CD14-positive monocyte (primary cell): ENCODE results near the gene TEDC1. TPM values are rescaled to one million over a fixed set of nuclear protein-coding genes. Genes with fewer than 3 reads are reported as not detected.

Experiments used
- DNase-seq, 3 donors: peaks; one replicate each; pipeline ENCODE4 v3.0.0-alpha.2; 2011 to 2022
- H2AFZ ChIP-seq: 2 replicates; pipeline ENCODE4 v1.6.0; 2012; ENCODE audit warnings: mild to moderate bottlenecking, low read depth, low read length, inconsistent platforms; ENCODE audit not compliant: insufficient read depth, poor library complexity, severe bottlenecking
- H3K27ac ChIP-seq, 2 donors: 1 replicate in 1 of 2; 2 replicates in 1 of 2; pipeline ENCODE4 v1.5.1; 2012 to 2013; ENCODE audit warnings: low read length in 2 of 2, control low read depth in 1 of 2, inconsistent platforms in 1 of 2, low read depth in 1 of 2, mild to moderate bottlenecking in 1 of 2
- H3K27me3 ChIP-seq, 2 donors: one replicate each; pipeline versions ENCODE4 v1.6.0 to v1.6.1; 2011 to 2013; ENCODE audit warnings: low read length in 2 of 2; ENCODE audit not compliant: control insufficient read depth in 2 of 2, insufficient read depth in 2 of 2
- H3K36me3 ChIP-seq, 2 donors: replicated peaks in 1 of 2; 1 replicate in 1 of 2; 2 replicates in 1 of 2; pipeline versions ENCODE4 v1.5.1 to v1.6.1; 2012 to 2013; ENCODE audit warnings: low read length in 2 of 2, control low read depth in 1 of 2, inconsistent platforms in 1 of 2, mild to moderate bottlenecking in 1 of 2; ENCODE audit not compliant: insufficient read depth in 2 of 2, control insufficient read depth in 1 of 2
- H3K4me1 ChIP-seq, 2 donors: 1 replicate in 1 of 2; 2 replicates in 1 of 2; pipeline versions ENCODE4 v1.5.1 to v1.6.1; 2012 to 2013; ENCODE audit warnings: low read length in 2 of 2, control low read depth in 1 of 2, inconsistent platforms in 1 of 2, mild to moderate bottlenecking in 1 of 2, moderate library complexity in 1 of 2; ENCODE audit not compliant: insufficient read depth in 2 of 2, control insufficient read depth in 1 of 2
- H3K4me2 ChIP-seq: replicated peaks from 2 replicates; pipeline ENCODE3; 2012; ENCODE audit warnings: low read length, moderate library complexity, mild to moderate bottlenecking; ENCODE audit not compliant: poor library complexity, severe bottlenecking; ENCODE audit errors: extremely low read depth
- H3K4me3 ChIP-seq, 3 experiments: fragments of 200-600 bp in 1 of 3; sonication (generic) in 1 of 3; replicated peaks in 1 of 3; 1 replicate in 2 of 3; 2 replicates in 1 of 3; pipeline ENCODE4 v1.5.1; 2011 to 2013; ENCODE audit warnings: low read length in 3 of 3, mild to moderate bottlenecking in 3 of 3, control low read depth in 2 of 3, low read depth in 2 of 3, inconsistent platforms in 1 of 3, moderate library complexity in 1 of 3
- H3K79me2 ChIP-seq: 2 replicates; pipeline ENCODE4 v1.6.0; 2012; ENCODE audit warnings: mild to moderate bottlenecking, control low read depth, inconsistent platforms, low read length, moderate library complexity; ENCODE audit not compliant: insufficient read depth
- H3K9ac ChIP-seq: 2 replicates; pipeline ENCODE4 v1.6.0; 2017; ENCODE audit warnings: low read length, mild to moderate bottlenecking; ENCODE audit not compliant: insufficient read depth, poor library complexity, severe bottlenecking
- H3K9me3 ChIP-seq, 2 donors: replicated peaks in 1 of 2; 1 replicate in 1 of 2; 2 replicates in 1 of 2; pipeline versions ENCODE4 v1.5.1 to v1.6.1; 2012 to 2013; ENCODE audit warnings: low read length in 2 of 2, control low read depth in 1 of 2; ENCODE audit not compliant: control insufficient read depth in 1 of 2, insufficient read depth in 1 of 2
- H4K20me1 ChIP-seq: 2 replicates; pipeline ENCODE4 v1.6.0; 2012; ENCODE audit warnings: mild to moderate bottlenecking, low read length, control low read depth, moderate library complexity; ENCODE audit not compliant: insufficient read depth
- H3K27ac Mint-ChIP-seq, 7 donors: one replicate each; pipeline ENCODE4 v1.8.0; 2020; ENCODE audit warnings: mild to moderate bottlenecking in 7 of 7, mixed read lengths in 7 of 7, moderate library complexity in 6 of 7, inconsistent platforms in 2 of 7
- H3K27me3 Mint-ChIP-seq, 3 donors: one replicate each; pipeline ENCODE4 v1.8.0; 2021 to 2022; ENCODE audit warnings: low read depth in 3 of 3, mild to moderate bottlenecking in 3 of 3, mixed read lengths in 3 of 3, moderate library complexity in 3 of 3, inconsistent platforms in 1 of 3
- H3K36me3 Mint-ChIP-seq, 2 donors: one replicate each; pipeline ENCODE4 v1.8.0; 2020; ENCODE audit warnings: mixed read lengths in 2 of 2, inconsistent platforms in 1 of 2, mild to moderate bottlenecking in 1 of 2
- H3K4me1 Mint-ChIP-seq: one replicate; pipeline ENCODE4 v1.8.0; 2020; ENCODE audit warnings: mild to moderate bottlenecking, mixed read lengths
- H3K4me3 Mint-ChIP-seq, 2 donors: one replicate each; pipeline ENCODE4 v1.8.0; 2020; ENCODE audit warnings: mild to moderate bottlenecking in 2 of 2, mixed read lengths in 2 of 2, moderate library complexity in 1 of 2
- H3K9me3 Mint-ChIP-seq, 7 donors: one replicate each; pipeline ENCODE4 v1.8.0; 2020 to 2022; ENCODE audit warnings: mixed read lengths in 7 of 7, mild to moderate bottlenecking in 6 of 7, moderate library complexity in 6 of 7, inconsistent platforms in 2 of 7
- CTCF ChIP-seq: fragments of 200-600 bp; IDR thresholded peaks from one replicate; pipeline ENCODE4 v1.8.0; 2022; ENCODE audit warnings: antibody characterized with exemption, mild to moderate bottlenecking
- WGBS: methylation state at CpG from one replicate; pipeline ENCODE4 v1.1.5; 2013; ENCODE audit warnings: missing lambda C conversion rate; ENCODE audit not compliant: insufficient coverage; 5-methylcytosine and 5-hydroxymethylcytosine counted together
- intact Hi-C, 2 donors: fragments of 100-400 bp; cut with micrococcal nuclease; formaldehyde crosslinking; loops; one replicate each; pipeline versions ENCODE4 v1.15.0 to v1.15.1; 2023
- polyA plus RNA-seq, 3 donors: library from polyadenylated mRNA; depleted of rRNA in 1 of 3; unstranded in 2 of 3; stranded (reverse) in 1 of 3; fragments of 300-500 nt in 2 of 3; fragments of >200 nt in 1 of 3; fragmentation: Illumina TruSeq in 2 of 3; gene quantifications; 1 replicate in 2 of 3; 2 replicates in 1 of 3; pipeline ENCODE4 v1.2.3, GENCODE V29; 2012 to 2021

TEDC1 gene
- polyA plus RNA-seq, 3 donors, result 7.8 to 23.4 (median 9.0) TPM

- H3K4me2 ChIP-seq, result no peak overlapping the region
- DNase-seq, result no peak
- Mint-ChIP-seq H3K4me1 (no peaks in the 10 kb centered on the region), H3K36me3 (peaks cover 43 to 74% of the 10 kb centered on the region in 2 donors), H3K4me3 (no peak overlapping the region), H3K27me3 (no peaks in the 10 kb centered on the region), H3K9me3 (no peaks in the 10 kb centered on the region), H3K27ac (no peak overlapping the region)
- no peaks in the 10 kb centered on the region for H3K27me3 ChIP-seq
- intact Hi-C loops, result no loop called here
- H3K9me3 ChIP-seq, result no peaks in the 10 kb centered on the region
- no peak for TF ChIP-seq CTCF
- H3K36me3 ChIP-seq, result peaks cover 65 to 82% of the 10 kb centered on the region in 2 donors
- 94% methylated on average over 12 of the region's 14 CpGs for WGBS
- H3K4me3 ChIP-seq, result no peak overlapping the region
- H3K79me2 ChIP-seq, result no peaks in the 10 kb centered on the region
- peaks cover 9% of the 10 kb centered on the region for H4K20me1 ChIP-seq
- H3K27ac ChIP-seq, result no peak overlapping the region
- H3K4me1 ChIP-seq, result no peaks in the 10 kb centered on the region
- no peak overlapping the region for H2AFZ ChIP-seq
- no peak overlapping the region for H3K9ac ChIP-seq
Observed at GRCh38 chr14:105453847-105454246, 37.2 kb upstream of the TEDC1 start.

- no peak overlapping the region for H3K27ac Mint-ChIP-seq
- Histone ChIP-seq H3K4me1 (no peaks in the 10 kb centered on the region), H3K79me2 (no peaks in the 10 kb centered on the region), H3K4me2 (no peak overlapping the region), H3K27ac (no peak overlapping the region), H4K20me1 (peaks cover 4% of the 10 kb centered on the region), H2AFZ (no peak overlapping the region), H3K27me3 (no peaks in the 10 kb centered on the region), H3K4me3 (no peak overlapping the region), H3K9me3 (no peaks in the 10 kb centered on the region), H3K36me3 (peaks cover 59 to 75% of the 10 kb centered on the region in 2 donors), H3K9ac (no peak overlapping the region)
- H3K27me3 Mint-ChIP-seq, result no peaks in the 10 kb centered on the region
- H3K4me1 Mint-ChIP-seq, result no peaks in the 10 kb centered on the region
- H3K36me3 Mint-ChIP-seq, result peaks cover 40 to 68% of the 10 kb centered on the region in 2 donors
- no peak for TF ChIP-seq CTCF
- intact Hi-C loops, result no loop called here
- DNase-seq, result no peak
- WGBS, result 98% methylated on average over 19 of the region's 22 CpGs
- H3K9me3 Mint-ChIP-seq, result no peaks in the 10 kb centered on the region
- no peak overlapping the region for H3K4me3 Mint-ChIP-seq
Observed at GRCh38 chr14:105455086-105455640, 35.9 kb upstream of the TEDC1 start.
